Mucosa of gallbladder (tissue), 1 donor: ENCODE results near the gene OR5T1. TPM values are rescaled to one million over a fixed set of nuclear protein-coding genes. Genes with fewer than 3 reads are reported as not detected.

Experiments used
- DNase-seq: peaks from one replicate; pipeline ENCODE4 v3.0.0-alpha.2; 2020; ENCODE audit warnings: low spot score
- total RNA-seq: library from RNA; stranded (reverse); gene quantifications from one replicate; pipeline ENCODE4 v1.2.1, GENCODE V29; 2021
- donor health status: DM: no; HTN: no; CAD: no.

Gene OR5T1
- not detected for total RNA-seq

DNA sequence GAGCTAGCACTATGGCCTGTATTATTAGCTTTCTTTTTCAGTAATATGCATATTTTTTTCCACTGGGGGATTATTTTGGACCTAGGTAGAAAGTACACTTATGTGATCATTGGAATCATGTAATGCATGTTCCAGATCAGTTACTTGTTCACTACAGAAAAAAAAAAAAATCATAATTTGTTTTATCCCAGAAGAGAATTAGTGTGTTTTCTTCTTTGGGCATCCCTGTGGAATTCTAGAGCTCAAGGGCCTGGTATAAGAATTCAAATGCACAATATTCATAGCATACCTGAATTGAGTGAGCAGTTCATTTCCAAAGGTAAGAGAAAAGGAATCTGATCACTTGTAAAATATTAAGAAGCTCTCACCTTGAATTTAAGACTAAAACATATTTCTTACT lies at the start of gene OR5T1:
Gene OR5T1 (plus strand): TSS at position 301 of the 400 bp plus-strand sequence. CDS start 1,485 bp downstream, outside the sequence.
- DNase-seq, result no peak

DNA sequence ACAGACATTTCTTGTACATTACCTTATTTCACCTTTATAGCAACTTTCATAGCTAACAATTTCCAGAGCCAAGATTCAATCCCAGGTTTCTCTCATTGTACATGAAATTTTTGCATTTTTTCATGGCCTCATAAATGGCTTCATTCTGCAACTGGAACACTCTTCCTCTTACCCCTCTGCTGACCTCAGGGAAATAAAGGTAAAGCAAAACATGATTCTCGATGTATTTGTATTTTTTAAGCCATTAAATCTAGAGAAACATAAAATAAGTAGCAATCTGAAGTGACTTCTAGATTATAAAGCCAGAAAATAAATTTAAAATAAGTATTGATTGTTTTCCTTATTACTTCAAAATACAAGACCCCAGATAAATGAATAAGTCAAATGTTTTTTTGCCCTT lies 39.8 kb upstream of the OR5T1 start, which contains the start of gene OR5T2:
Gene OR5T2 (minus strand): TSS at position 101 of the 400 bp plus-strand sequence. CDS start 1,193 bp downstream, outside the sequence.
- DNase-seq, result no peak

DNA sequence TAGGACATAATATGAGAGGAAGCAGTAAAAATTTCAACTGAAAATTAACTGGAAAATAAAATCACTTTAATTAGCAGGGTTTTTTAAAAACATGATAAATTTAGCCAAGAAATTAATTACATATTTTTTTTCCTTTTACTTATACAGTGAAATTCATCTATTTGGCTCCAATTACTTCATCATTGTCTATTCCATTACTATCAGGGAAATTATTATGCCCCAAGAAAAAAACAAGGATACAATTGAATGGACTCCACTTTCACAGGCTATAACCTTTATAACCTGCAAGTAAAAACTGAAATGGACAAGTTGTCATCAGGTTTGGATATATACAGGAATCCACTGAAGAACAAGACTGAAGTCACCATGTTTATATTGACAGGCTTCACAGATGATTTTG lies 22.0 kb upstream of the OR5T1 start, which contains the start of gene OR5T3:
Gene OR5T3 (plus strand): TSS at position 301 of the 400 bp plus-strand sequence. CDS start 0 bp downstream, at position 301.
- no peak for DNase-seq

DNA sequence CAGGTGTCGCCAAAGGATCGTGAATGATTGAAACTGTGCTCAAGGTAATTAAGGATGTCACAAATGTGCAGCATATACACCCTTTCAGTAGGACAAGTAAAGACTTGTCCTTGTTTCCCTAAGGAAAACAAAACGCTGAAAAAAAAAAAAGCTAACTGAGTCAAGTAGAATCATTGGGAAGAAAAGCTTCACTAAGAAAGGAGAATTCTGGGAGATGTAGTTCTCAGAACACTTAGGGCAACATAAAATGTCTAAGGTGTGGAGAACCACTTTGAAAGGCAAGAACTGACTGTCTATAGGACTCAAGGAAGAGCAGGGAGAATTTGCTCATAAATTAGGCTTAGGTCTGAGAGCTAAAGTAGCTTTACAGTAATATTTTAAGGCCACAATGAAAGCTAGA lies 2.9 kb upstream of the OR5T1 start:
- no peak for DNase-seq

DNA sequence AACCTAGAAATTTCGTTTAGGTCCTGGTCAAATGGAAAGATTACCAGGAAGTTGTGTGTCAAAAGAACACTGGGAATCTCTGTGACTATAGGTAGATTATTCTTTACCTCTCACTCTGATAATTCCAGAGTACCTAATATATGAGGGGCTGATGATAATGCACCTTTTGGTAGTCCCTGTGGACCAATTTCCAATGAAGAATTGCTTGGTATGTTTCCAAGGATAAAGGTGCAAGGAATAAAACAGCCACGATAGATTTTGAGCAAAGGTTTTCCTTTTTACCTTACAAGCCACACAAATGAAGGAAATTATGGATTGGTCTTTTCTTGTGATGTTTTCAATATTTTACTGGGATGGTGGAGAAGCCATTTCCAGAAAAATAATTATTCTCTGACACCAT lies 18.2 kb downstream of the OR5T1 start, which contains the start of gene OR8H1:
Gene OR8H1 (minus strand): TSS at position 101 of the 400 bp plus-strand sequence. CDS start 1,192 bp downstream, outside the sequence.
- no peak for DNase-seq

DNA sequence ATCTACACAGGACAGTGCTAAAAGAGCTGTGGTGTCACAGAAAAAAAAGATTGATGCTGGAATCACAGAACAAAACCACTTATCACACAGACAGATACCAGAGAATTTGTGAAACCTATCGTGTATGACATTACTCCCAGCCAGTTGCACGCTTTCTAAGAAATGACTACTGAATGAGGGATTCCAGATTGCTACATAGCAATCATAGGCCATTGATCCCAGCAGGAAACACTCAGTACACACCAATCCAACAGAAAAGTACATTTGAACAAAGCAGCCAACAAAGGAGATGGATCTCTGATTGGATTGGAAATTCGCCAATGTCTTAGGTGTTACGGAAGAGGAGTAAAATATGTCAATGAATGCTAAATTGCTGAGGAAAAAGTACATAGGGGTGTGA lies 22.9 kb downstream of the OR5T1 start:
- no peak for DNase-seq

DNA sequence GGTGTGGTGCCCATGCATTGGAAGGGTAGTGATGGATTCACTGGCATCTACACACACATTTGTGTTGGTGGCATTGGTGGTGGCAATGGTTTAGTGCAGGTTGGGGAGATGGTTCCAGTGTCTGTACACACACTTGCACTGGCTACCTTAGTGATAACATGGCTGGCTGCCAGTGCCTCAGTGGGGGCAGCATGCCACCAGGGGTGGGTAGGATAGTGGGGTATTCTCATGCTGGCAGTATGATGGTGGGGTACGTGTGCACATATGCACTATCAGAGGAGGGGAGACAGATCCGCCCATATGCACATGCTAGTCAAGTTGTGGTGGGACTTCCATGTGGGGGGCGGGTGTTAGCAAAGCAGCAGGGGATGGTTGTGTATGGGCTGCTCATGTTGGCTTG lies 33.9 kb downstream of the OR5T1 start:
- no peak for DNase-seq

DNA sequence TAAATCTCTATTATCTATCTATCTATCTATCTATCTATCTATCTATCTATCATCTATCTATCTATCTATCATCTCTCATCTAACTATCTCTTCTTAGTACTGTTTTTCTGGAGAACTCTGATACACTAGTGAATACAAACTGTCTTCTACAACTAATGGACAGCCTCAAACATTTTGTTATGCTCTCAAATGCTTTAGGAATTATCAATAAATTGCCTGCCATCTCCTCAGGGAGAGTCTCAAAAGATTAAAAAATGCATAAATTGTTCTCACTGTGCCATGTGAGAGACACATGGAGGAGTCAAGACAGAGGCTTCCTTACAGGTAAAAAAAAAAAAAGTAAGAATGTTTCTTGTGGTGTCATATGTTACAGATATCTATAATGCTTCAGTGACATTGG lies 40.9 kb downstream of the OR5T1 start, which contains the start of gene OR8K3:
Gene OR8K3 (plus strand): TSS at position 301 of the 400 bp plus-strand sequence. CDS start 3,163 bp downstream, outside the sequence.
- no peak for DNase-seq

Other genes with a start within 250 kb of the OR5T1 start
- gene OR5AS1, start 246.5 kb upstream of the OR5T1 start, total RNA-seq, result not detected
- gene OR8I2, start 180.8 kb upstream of the OR5T1 start, total RNA-seq, result not detected
- gene OR8H2, start 170.5 kb upstream of the OR5T1 start, total RNA-seq, result not detected
- gene OR8H3, start 151.8 kb upstream of the OR5T1 start, total RNA-seq, result not detected
- gene OR8J3, start 134.0 kb upstream of the OR5T1 start, total RNA-seq, result not detected
- gene OR8K5, start 113.8 kb upstream of the OR5T1 start, total RNA-seq, result not detected
- gene OR5J2, start 97.5 kb upstream of the OR5T1 start, total RNA-seq, result not detected
- gene OR5T2, start 39.9 kb upstream of the OR5T1 start, total RNA-seq, result not detected
- gene OR5T3, start 21.9 kb upstream of the OR5T1 start, total RNA-seq, result not detected
- not detected for gene OR8H1, start 18.1 kb downstream of the OR5T1 start, total RNA-seq
- not detected for gene OR8K3, start 41.0 kb downstream of the OR5T1 start, total RNA-seq
- gene OR8K1, start 71.9 kb downstream of the OR5T1 start, total RNA-seq, result not detected
- not detected for gene OR8J1, start 80.1 kb downstream of the OR5T1 start, total RNA-seq
- gene OR8U1, start 101.5 kb downstream of the OR5T1 start, total RNA-seq, result not detected
- not detected for gene OR5AL1, start 138.5 kb downstream of the OR5T1 start, total RNA-seq
- gene OR5M3, start 199.2 kb downstream of the OR5T1 start, total RNA-seq, result not detected
- gene OR5M8, start 217.2 kb downstream of the OR5T1 start, total RNA-seq, result not detected